Body of pancreas (tissue), 4 donors: ENCODE data around the gene IFNA7.

Source experiments
- POLR2A ChIP-seq, 3 donors: fragments of 450-650 bp; IDR thresholded peaks; one replicate each; pipeline ENCODE4 v1.6.1; 2016; ENCODE audit warnings: antibody characterized with exemption in 3 of 3, mild to moderate bottlenecking in 2 of 3
- TF ChIP-seq, protein P1 (sequence below), 7 experiments: fragments of 450-650 bp in 4 of 7; fragments of 200-600 bp in 3 of 7; sonication (generic) in 3 of 7; IDR thresholded peaks; one replicate each; pipeline ENCODE4 v1.5.1; 2016 to 2019; ENCODE audit warnings: antibody characterized with exemption in 7 of 7

DNA sequence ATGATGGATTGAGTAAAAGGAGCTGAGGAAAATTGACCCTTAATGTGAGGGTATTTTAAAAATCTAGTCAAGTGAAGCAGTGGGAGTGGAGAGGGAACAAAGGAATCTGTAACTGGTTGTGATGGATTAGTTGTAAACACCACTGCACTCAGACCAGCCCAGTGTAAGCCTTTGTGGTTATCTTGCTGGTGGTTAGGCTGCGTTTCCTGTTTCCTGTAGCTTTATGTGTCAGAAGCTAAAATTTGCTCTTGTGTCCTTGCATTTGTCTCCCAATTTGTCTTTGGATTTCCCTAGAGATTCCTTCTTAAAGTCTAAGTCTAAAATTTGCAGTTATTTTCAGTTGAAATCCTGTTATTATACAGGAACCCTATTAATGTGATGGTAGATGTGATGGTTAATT is 41.8 kb downstream of the IFNA7 start:
- TF ChIP-seq, protein P1, sequence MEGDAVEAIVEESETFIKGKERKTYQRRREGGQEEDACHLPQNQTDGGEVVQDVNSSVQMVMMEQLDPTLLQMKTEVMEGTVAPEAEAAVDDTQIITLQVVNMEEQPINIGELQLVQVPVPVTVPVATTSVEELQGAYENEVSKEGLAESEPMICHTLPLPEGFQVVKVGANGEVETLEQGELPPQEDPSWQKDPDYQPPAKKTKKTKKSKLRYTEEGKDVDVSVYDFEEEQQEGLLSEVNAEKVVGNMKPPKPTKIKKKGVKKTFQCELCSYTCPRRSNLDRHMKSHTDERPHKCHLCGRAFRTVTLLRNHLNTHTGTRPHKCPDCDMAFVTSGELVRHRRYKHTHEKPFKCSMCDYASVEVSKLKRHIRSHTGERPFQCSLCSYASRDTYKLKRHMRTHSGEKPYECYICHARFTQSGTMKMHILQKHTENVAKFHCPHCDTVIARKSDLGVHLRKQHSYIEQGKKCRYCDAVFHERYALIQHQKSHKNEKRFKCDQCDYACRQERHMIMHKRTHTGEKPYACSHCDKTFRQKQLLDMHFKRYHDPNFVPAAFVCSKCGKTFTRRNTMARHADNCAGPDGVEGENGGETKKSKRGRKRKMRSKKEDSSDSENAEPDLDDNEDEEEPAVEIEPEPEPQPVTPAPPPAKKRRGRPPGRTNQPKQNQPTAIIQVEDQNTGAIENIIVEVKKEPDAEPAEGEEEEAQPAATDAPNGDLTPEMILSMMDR (IDR thresholded peaks at IDR 0.05) = no peak
- no peak for TF ChIP-seq POLR2A (IDR thresholded peaks at IDR 0.05)
